GM23338 (cell line): ENCODE data around the gene GPC5. TPM values are rescaled to one million over a fixed set of nuclear protein-coding genes. Genes with fewer than 3 reads are reported as not detected.

Experiments
- ATAC-seq: fragments of 200-7000 bp; cut with Tn5 transposase; 3 replicates; pipeline ENCODE4 v1.9.1; 2020
- DNase-seq: peaks from one replicate; pipeline ENCODE4 v3.0.0-alpha.2; 2015; ENCODE audit warnings: low spot score
- H2AFZ ChIP-seq: fragments of 200-600 bp; sonication (generic); 2 replicates; pipeline ENCODE4 v1.8.0; 2016; ENCODE audit warnings: antibody characterized with exemption, mild to moderate bottlenecking, moderate library complexity
- H3F3A ChIP-seq: fragments of 200-600 bp; sonication (generic); replicated peaks from 2 replicates; pipeline ENCODE4 v1.8.0; 2017; ENCODE audit warnings: antibody characterized with exemption, mixed run types, low read depth
- H3K27ac ChIP-seq: fragments of 200-600 bp; sonication (generic); 2 replicates; pipeline ENCODE4 v1.6.1; 2016; ENCODE audit warnings: low read depth
- H3K27me3 ChIP-seq: fragments of 200-600 bp; sonication (generic); 2 replicates; pipeline ENCODE4 v1.8.0; 2016; ENCODE audit warnings: mild to moderate bottlenecking, mixed run types, moderate library complexity; ENCODE audit not compliant: insufficient read depth
- H3K36me3 ChIP-seq: fragments of 200-600 bp; sonication (generic); 2 replicates; pipeline ENCODE4 v1.8.0; 2016; ENCODE audit warnings: mild to moderate bottlenecking; ENCODE audit not compliant: insufficient read depth
- H3K4me1 ChIP-seq: fragments of 200-600 bp; sonication (generic); 2 replicates; pipeline ENCODE4 v1.8.0; 2016; ENCODE audit warnings: mild to moderate bottlenecking, moderate library complexity; ENCODE audit not compliant: insufficient read depth
- H3K4me2 ChIP-seq: fragments of 200-600 bp; sonication (generic); 2 replicates; pipeline ENCODE4 v1.7.1; 2017; ENCODE audit warnings: mixed run types
- H3K4me3 ChIP-seq: fragments of 200-600 bp; sonication (generic); 2 replicates; pipeline ENCODE4 v1.6.1; 2016; ENCODE audit warnings: mixed run types
- H3K79me2 ChIP-seq: fragments of 200-600 bp; sonication (generic); replicated peaks from 2 replicates; pipeline ENCODE4 v1.8.0; 2017; ENCODE audit warnings: mild to moderate bottlenecking; ENCODE audit not compliant: insufficient read depth
- H3K9me2 ChIP-seq: fragments of 200-600 bp; sonication (generic); 2 replicates; pipeline ENCODE4 v1.8.0; 2017; ENCODE audit not compliant: insufficient read depth
- H4K20me1 ChIP-seq: fragments of 200-600 bp; sonication (generic); replicated peaks from 2 replicates; pipeline ENCODE4 v1.8.0; 2017; ENCODE audit warnings: mild to moderate bottlenecking; ENCODE audit not compliant: insufficient read depth
- H3K27ac Mint-ChIP-seq: 2 replicates; pipeline ENCODE4 v1.8.0; 2020; ENCODE audit warnings: inconsistent platforms, mild to moderate bottlenecking, moderate library complexity, mixed read lengths
- H3K27me3 Mint-ChIP-seq: 3 replicates; pipeline ENCODE4 v1.8.0; 2022; ENCODE audit warnings: low read depth, mild to moderate bottlenecking, moderate library complexity, mixed read lengths, inconsistent platforms; ENCODE audit not compliant: insufficient read depth, poor library complexity
- H3K36me3 Mint-ChIP-seq: 3 replicates; pipeline ENCODE4 v1.8.0; 2021; ENCODE audit warnings: low read depth, mild to moderate bottlenecking, inconsistent platforms, moderate library complexity, mixed read lengths
- H3K4me1 Mint-ChIP-seq: 3 replicates; pipeline ENCODE4 v1.8.0; 2020; ENCODE audit warnings: mild to moderate bottlenecking, inconsistent platforms, mixed read lengths
- H3K4me3 Mint-ChIP-seq: 3 replicates; pipeline ENCODE4 v1.8.0; 2021; ENCODE audit warnings: moderate library complexity, mild to moderate bottlenecking, inconsistent platforms, mixed read lengths
- H3K9me3 Mint-ChIP-seq: 3 replicates; pipeline ENCODE4 v1.8.0; 2020; ENCODE audit warnings: moderate library complexity, mild to moderate bottlenecking, inconsistent platforms, mixed read lengths
- CREB1 ChIP-seq: fragments of 250-450 bp; sonication (Bioruptor Pico); IDR thresholded peaks from 2 replicates; pipeline ENCODE4 v1.5.0; 2020; ENCODE audit warnings: low read depth, mild to moderate bottlenecking, moderate library complexity
- CTCF ChIP-seq, 2 experiments: fragments of 200-600 bp in 1 of 2; sonication (generic) in 1 of 2; conservative IDR thresholded peaks; 2 replicates each; pipeline versions ENCODE4 v1.5.1 to v1.6.1; 2016 to 2017; ENCODE audit warnings: antibody characterized with exemption in 2 of 2, low read depth in 2 of 2, mild to moderate bottlenecking in 2 of 2, moderate library complexity in 1 of 2
- ETS1 ChIP-seq: IDR thresholded peaks from 2 replicates; pipeline ENCODE4 v1.6.1; 2016; ENCODE audit warnings: antibody characterized with exemption
- EZH2phosphoT487 ChIP-seq: fragments of 200-600 bp; sonication (generic); IDR thresholded peaks from one replicate; pipeline ENCODE4 v1.8.1; 2018; ENCODE audit warnings: antibody characterized with exemption; ENCODE audit not compliant: unreplicated experiment
- JUNB ChIP-seq: IDR thresholded peaks from one replicate; pipeline ENCODE4 v1.6.1; 2016; ENCODE audit warnings: antibody characterized with exemption; ENCODE audit not compliant: unreplicated experiment
- NANOG ChIP-seq: IDR thresholded peaks from 2 replicates; pipeline ENCODE4 v1.6.1; 2016; ENCODE audit warnings: antibody characterized with exemption, borderline replicate concordance
- POLR2AphosphoS5 ChIP-seq: IDR thresholded peaks from 2 replicates; pipeline ENCODE4 v1.6.1; 2016; ENCODE audit warnings: antibody characterized with exemption, low read depth
- REST ChIP-seq: IDR thresholded peaks from one replicate; pipeline ENCODE4 v1.6.1; 2018; ENCODE audit warnings: antibody characterized with exemption; ENCODE audit not compliant: unreplicated experiment
- STAT1 ChIP-seq: IDR thresholded peaks from one replicate; pipeline ENCODE4 v1.6.1; 2016; ENCODE audit warnings: antibody characterized with exemption; ENCODE audit not compliant: unreplicated experiment
- ZNF331 ChIP-seq: fragments of 250-450 bp; sonication (Bioruptor Pico); IDR thresholded peaks from 2 replicates; pipeline ENCODE4 v1.5.0; 2020; ENCODE audit warnings: low read depth, mild to moderate bottlenecking, moderate library complexity
- ZNF462 ChIP-seq: fragments of 250-450 bp; sonication (Bioruptor Pico); IDR thresholded peaks from 2 replicates; pipeline ENCODE4 v1.5.0; 2020; ENCODE audit warnings: mild to moderate bottlenecking, moderate library complexity
- polyA plus RNA-seq: library from polyadenylated mRNA; unstranded; fragments of >200 nt; fragmentation: Nextera tagmentation; extraction: Ambion mirVana; gene quantifications from 2 replicates; pipeline ENCODE4 v1.2.1, GENCODE V29; 2016
- total RNA-seq: library from RNA; depleted of rRNA; stranded (reverse); fragments of >200 nt; shearing (Covaris generic); gene quantifications from 2 replicates; pipeline ENCODE4 v1.2.3, GENCODE V29; 2014

GPC5 gene
- total and polyA plus RNA-seq, 2 experiments from 2014 or later, result 0.95 to 1.1 TPM

GRCh38 chr13:92613921-92614320 lies 1215.5 kb downstream of the GPC5 start:
- no peak for TF ChIP-seq NANOG
- no peak for TF ChIP-seq CREB1 (CRISPR knock-in tag)
- no peak for TF ChIP-seq STAT1
- TF ChIP-seq ZNF331 (CRISPR knock-in tag), result no peak
- TF ChIP-seq CTCF (conservative IDR thresholded peaks at IDR 0.05; ENCODE audit: low read depth in 2 of 2), result no peak
- TF ChIP-seq POLR2AphosphoS5, result no peak
- no peak for TF ChIP-seq REST
- TF ChIP-seq JUNB, result no peak
- no peak for TF ChIP-seq ZNF462 (CRISPR knock-in tag)
- TF ChIP-seq EZH2phosphoT487, result no peak
- TF ChIP-seq ETS1, result no peak
- H3K9me2 ChIP-seq, result no peaks in the 10 kb centered on the region
- no peak overlapping the region for H3K4me2 ChIP-seq
- Mint-ChIP-seq H3K9me3 (no peaks in the 10 kb centered on the region), H3K4me3 (no peak overlapping the region), H3K27ac (no peak overlapping the region), H3K27me3 (no peaks in the 10 kb centered on the region), H3K4me1 (peaks cover 7% of the 10 kb centered on the region), H3K36me3 (no peaks in the 10 kb centered on the region)
- no peaks in the 10 kb centered on the region for H3K27me3 ChIP-seq
- no peaks in the 10 kb centered on the region for H3K36me3 ChIP-seq
- no peaks in the 10 kb centered on the region for H3K79me2 ChIP-seq
- no peak overlapping the region for H2AFZ ChIP-seq
- no peak overlapping the region for H3K4me3 ChIP-seq
- no peak overlapping the region for H3K27ac ChIP-seq
- no peaks in the 10 kb centered on the region for H3F3A ChIP-seq
- no peak for DNase-seq
- H3K4me1 ChIP-seq, result peaks cover 13% of the 10 kb centered on the region
- H4K20me1 ChIP-seq, result no peaks in the 10 kb centered on the region
- ATAC-seq, result no peak
